Measurements from ENCODE around the gene NHERF1. TPM values are rescaled to one million over a fixed set of nuclear protein-coding genes. Genes with fewer than 3 reads are reported as not detected.
A peak's percentile ranks its signal among the peaks of the same experiment; 100 is the strongest.

NHERF1 gene
- total and polyA plus RNA-seq, 2 of the 8 experiments (the other 6 are each of a cell fraction or from before 2014, with no cell fraction given): 92.9 to 99.2 TPM

GRCh38 chr17:74744714-74745547 lies 3.5 kb upstream of the NHERF1 start (continued):
- TF ChIP-seq PHF8 (conservative IDR thresholded peaks at IDR 0.05; ENCODE audit: low read depth, low read length): no peak
- TF ChIP-seq, protein P1, sequence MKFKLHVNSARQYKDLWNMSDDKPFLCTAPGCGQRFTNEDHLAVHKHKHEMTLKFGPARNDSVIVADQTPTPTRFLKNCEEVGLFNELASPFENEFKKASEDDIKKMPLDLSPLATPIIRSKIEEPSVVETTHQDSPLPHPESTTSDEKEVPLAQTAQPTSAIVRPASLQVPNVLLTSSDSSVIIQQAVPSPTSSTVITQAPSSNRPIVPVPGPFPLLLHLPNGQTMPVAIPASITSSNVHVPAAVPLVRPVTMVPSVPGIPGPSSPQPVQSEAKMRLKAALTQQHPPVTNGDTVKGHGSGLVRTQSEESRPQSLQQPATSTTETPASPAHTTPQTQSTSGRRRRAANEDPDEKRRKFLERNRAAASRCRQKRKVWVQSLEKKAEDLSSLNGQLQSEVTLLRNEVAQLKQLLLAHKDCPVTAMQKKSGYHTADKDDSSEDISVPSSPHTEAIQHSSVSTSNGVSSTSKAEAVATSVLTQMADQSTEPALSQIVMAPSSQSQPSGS (IDR thresholded peaks at IDR 0.05; ENCODE audit: low read length): no peak; the same call in 1 of the 2 replicates
- TF ChIP-seq EP300 (IDR thresholded peaks at IDR 0.05; ENCODE audit: borderline replicate concordance in 1 of 2, low read depth in 2 of 2, low read length in 2 of 2): no peak
- no peak for TF ChIP-seq CHD2 (IDR thresholded peaks at IDR 0.05; ENCODE audit: low read length)
- TF ChIP-seq RBBP5 (IDR thresholded peaks at IDR 0.05; ENCODE audit: borderline replicate concordance, low read depth, low read length): 0 out of 2 replicates have a peak, but pooled peaks have one; percentile 43
- no peak for TF ChIP-seq NRF1 (IDR thresholded peaks at IDR 0.05; ENCODE audit: low read depth, low read length)
- no peak for TF ChIP-seq TEAD4 (IDR thresholded peaks at IDR 0.05; ENCODE audit: low read depth, low read length)

Data from H1 (cell line).